Measurements from ENCODE around the gene ENTHD1.

GRCh38 chr22:39733191-39733590 is 160.4 kb downstream of the ENTHD1 start:
- TF ChIP-seq CTCF (IDR thresholded peaks at IDR 0.05; ENCODE audit: low read length) (no peak), EZH2 (IDR thresholded peaks at IDR 0.05; ENCODE audit: borderline replicate concordance, low read length) (no peak)
